C4-2B (cell line): Measurements from ENCODE around the gene MED23.

Experiments
- H3K27ac ChIP-seq: fragments of 450-650 bp; 2 replicates; pipeline ENCODE4 v1.5.1; 2017
- ZFX ChIP-seq: fragments of 450-650 bp; IDR thresholded peaks from 2 replicates; pipeline ENCODE4 v1.6.1; 2017
- TF ChIP-seq, protein P1 (sequence below): fragments of 450-650 bp; conservative IDR thresholded peaks from 2 replicates; pipeline ENCODE4 v1.5.1; 2017; ENCODE audit warnings: mild to moderate bottlenecking

The MED23 gene

DNA sequence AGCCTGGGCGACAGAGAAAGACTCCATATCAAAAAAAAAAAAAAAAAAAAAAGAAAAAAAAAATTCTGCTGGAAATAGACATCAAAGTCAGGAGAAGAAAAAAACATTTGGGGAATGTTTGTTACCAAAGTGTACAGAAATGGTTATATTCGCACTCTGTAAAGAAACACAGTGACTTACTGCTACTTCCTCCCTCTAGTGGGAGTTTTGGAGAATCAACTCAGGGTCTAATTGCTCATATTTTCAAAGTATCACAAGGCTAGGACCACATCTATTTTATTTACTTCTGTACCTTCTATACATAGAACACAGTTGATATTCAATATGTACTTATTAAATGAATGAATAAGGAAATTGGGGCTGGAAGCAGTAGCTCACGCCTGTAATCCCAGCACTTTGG is 30.6 kb downstream of the MED23 start:
- H3K27ac ChIP-seq = no peak overlapping the region
- TF ChIP-seq, protein P1, sequence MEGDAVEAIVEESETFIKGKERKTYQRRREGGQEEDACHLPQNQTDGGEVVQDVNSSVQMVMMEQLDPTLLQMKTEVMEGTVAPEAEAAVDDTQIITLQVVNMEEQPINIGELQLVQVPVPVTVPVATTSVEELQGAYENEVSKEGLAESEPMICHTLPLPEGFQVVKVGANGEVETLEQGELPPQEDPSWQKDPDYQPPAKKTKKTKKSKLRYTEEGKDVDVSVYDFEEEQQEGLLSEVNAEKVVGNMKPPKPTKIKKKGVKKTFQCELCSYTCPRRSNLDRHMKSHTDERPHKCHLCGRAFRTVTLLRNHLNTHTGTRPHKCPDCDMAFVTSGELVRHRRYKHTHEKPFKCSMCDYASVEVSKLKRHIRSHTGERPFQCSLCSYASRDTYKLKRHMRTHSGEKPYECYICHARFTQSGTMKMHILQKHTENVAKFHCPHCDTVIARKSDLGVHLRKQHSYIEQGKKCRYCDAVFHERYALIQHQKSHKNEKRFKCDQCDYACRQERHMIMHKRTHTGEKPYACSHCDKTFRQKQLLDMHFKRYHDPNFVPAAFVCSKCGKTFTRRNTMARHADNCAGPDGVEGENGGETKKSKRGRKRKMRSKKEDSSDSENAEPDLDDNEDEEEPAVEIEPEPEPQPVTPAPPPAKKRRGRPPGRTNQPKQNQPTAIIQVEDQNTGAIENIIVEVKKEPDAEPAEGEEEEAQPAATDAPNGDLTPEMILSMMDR = peak; percentile 54
- no peak for TF ChIP-seq ZFX

DNA sequence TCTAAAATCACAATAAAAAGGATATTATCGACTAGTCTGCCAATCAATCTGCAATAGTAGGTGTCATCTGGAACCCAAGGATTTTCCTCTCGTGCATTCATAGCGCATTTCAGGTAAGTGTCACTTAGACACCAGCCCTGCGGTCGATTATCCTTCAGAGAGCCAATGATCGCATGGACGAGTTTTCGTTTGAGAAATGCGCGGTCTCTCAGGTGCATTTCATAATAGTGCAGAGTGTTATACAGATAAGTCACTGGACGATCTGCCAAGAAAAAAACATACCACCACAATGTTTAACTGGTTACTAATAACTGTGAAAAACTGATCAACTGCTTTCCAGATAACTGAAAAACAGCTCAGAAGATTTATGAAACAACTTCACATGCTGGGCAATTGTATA is 34.0 kb downstream of the MED23 start:
- H3K27ac ChIP-seq = no peak overlapping the region
- TF ChIP-seq, protein P1 = no peak
- no peak for TF ChIP-seq ZFX

DNA sequence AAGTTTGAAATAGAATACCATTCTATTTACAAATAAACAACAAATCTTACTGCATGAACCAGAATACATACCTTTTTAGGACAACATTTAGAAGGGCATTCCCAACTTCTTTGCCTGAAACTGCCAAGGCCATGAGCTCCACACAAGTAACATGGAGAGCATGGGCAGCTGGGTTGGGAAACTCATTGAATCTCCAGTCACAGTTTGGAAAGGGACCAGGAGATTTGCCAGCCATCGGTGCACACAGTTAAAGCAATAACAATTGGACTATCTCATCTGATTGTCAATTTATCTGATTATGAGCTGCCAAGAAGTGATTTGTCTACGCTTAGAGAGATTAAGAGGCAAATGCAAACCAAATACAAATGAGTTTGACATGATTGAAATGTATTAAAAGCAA is 35.1 kb downstream of the MED23 start:
- TF ChIP-seq ZFX = no peak
- TF ChIP-seq, protein P1 = no peak
- no peak overlapping the region for H3K27ac ChIP-seq

DNA sequence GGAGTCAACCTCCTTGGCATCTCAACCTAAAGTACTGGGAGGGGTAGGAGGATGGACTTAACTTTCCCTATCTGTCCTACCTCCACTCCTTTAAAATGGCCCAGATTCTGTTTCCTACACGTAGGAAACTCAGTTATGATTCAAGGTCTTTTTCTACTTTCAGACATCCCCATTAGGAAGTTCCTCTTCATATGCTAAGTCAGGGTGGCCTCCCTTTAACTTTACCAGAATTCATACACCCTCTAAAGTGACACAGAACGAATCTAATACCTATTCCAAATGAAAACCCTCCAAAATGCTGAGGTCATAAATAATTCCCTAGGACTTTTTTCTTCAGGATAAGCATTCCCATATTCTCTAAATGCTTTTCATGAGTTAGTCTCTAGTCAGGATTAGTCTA is 39.4 kb downstream of the MED23 start:
- TF ChIP-seq ZFX = no peak
- TF ChIP-seq, protein P1 = no peak
- no peak overlapping the region for H3K27ac ChIP-seq

DNA sequence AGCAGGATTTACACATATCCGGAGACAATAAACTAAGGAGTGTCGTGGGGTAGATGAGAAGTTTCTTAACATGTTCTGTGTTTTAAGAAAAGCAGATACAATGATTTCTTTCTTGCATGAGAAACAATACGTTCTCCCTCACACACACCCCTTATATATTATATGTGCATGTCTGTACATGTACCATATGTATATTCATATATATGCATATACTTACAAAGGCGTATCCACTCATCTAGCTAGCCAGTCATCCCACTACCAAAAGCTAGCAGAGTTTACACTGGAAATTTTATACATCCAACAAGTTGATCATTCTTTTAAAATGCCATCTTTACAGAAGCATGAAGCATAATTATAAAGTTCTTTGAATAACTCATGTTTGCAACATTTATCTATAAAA is 40.1 kb downstream of the MED23 start:
- H3K27ac ChIP-seq = no peak overlapping the region
- no peak for TF ChIP-seq ZFX
- TF ChIP-seq, protein P1 = no peak

DNA sequence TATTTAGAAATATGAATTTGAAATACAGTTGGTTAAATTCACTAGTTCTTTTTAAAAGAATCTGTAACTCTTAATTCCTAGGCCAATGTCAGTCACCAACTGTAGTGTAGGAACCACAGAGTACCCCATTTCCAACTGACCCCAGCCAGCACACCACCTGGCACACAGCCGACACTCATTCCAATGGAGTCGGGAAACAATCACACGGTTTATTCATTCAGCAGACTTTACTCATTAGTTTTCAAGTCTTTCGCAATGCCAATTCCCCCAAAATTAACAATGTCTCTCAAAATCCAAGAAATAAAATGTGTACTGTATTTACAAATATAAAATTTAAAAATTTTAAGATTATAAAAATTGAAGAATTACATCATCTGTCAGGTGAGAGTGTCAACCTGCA is 41.5 kb downstream of the MED23 start:
- H3K27ac ChIP-seq = no peak overlapping the region
- TF ChIP-seq, protein P1 = no peak
- TF ChIP-seq ZFX = no peak

DNA sequence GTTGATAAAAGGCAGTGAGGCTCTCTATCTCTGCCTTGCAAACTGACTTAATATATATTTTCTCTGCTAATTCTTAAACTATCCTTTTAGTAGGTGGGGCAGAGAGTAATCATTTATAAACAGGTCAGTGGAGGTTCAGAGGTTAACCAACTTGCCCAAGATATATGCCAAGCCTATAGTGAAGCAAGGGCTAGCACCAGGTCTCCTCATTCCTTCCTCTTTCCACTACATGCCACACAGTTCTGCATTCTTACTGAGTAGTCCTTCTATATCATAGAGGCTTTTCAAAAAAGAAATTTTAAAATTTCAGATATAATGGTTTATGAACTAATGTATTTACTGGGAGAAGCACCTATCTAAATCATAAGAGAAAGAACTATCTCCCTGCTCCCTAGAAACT is 46.5 kb downstream of the MED23 start:
- TF ChIP-seq, protein P1 = no peak
- TF ChIP-seq ZFX = no peak
- H3K27ac ChIP-seq = no peak overlapping the region
